ENCODE measurements around the gene ADCY1. TPM values are rescaled to one million over a fixed set of nuclear protein-coding genes. Genes with fewer than 3 reads are reported as not detected.

The ADCY1 gene
- total and polyA plus RNA-seq, 2 donors from 2014 or later, result 2.9 to 3.7 TPM

DNA sequence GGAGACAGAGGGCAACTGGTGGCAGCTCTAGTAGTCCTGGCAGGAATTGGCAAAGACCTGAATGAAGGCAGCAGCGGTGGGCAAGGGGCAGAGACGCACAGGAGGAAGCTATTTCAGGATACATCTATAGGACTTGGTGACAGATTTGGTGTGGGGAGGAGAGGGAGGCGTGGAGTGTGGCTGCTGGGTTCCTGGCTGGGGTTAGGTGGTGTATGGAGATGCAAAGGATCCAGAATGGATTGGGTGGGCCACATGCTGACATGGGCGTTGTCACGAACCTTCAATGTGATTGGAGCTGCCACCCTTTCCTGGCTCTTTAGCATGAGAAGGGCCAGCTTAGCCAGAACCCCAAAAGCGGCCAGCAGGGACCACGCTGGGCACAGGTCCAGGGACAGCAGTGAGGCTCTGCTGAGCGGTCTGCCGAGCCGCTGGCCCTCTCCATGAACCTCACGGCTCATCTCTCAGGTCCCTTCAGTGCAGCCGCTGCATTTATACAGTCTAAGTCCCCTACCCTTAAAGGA, 10.2 kb upstream of the ADCY1 start:
- no peaks in the 10 kb centered on the region for H3K36me3 ChIP-seq (ENCODE audit: control insufficient read depth in 2 of 3, insufficient read depth in 3 of 3, low read length in 3 of 3)
- TF ChIP-seq, protein P1, sequence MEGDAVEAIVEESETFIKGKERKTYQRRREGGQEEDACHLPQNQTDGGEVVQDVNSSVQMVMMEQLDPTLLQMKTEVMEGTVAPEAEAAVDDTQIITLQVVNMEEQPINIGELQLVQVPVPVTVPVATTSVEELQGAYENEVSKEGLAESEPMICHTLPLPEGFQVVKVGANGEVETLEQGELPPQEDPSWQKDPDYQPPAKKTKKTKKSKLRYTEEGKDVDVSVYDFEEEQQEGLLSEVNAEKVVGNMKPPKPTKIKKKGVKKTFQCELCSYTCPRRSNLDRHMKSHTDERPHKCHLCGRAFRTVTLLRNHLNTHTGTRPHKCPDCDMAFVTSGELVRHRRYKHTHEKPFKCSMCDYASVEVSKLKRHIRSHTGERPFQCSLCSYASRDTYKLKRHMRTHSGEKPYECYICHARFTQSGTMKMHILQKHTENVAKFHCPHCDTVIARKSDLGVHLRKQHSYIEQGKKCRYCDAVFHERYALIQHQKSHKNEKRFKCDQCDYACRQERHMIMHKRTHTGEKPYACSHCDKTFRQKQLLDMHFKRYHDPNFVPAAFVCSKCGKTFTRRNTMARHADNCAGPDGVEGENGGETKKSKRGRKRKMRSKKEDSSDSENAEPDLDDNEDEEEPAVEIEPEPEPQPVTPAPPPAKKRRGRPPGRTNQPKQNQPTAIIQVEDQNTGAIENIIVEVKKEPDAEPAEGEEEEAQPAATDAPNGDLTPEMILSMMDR (IDR thresholded peaks at IDR 0.05; ENCODE audit: borderline replicate concordance, extremely low read depth, insufficient read depth), result no peak
- peaks cover 0 to 13% (median 0%) of the 10 kb centered on the region in 3 donors for H3K9me3 ChIP-seq (ENCODE audit: control insufficient read depth in 2 of 3, insufficient read depth in 1 of 3, low read length in 3 of 3)
- no peak overlapping the region for H3K27ac ChIP-seq (ENCODE audit: low read depth in 2 of 2, low read length in 2 of 2)
- no peaks in the 10 kb centered on the region for H3K4me1 ChIP-seq (ENCODE audit: control insufficient read depth in 2 of 3, insufficient read depth in 2 of 3, low read depth in 1 of 3, low read length in 3 of 3)
- no peak for FAIRE-seq
- H3K27me3 ChIP-seq (ENCODE audit: control insufficient read depth, insufficient read depth, low read length), result no peaks in the 10 kb centered on the region
- no peak overlapping the region for H3K4me3 ChIP-seq (ENCODE audit: low read length in 3 of 3)
- intact Hi-C loops (cut with DNase I), result no loop called here
- no peak for DNase-seq
- H3K9ac ChIP-seq (ENCODE audit: low read length in 3 of 3), result no peak overlapping the region

DNA sequence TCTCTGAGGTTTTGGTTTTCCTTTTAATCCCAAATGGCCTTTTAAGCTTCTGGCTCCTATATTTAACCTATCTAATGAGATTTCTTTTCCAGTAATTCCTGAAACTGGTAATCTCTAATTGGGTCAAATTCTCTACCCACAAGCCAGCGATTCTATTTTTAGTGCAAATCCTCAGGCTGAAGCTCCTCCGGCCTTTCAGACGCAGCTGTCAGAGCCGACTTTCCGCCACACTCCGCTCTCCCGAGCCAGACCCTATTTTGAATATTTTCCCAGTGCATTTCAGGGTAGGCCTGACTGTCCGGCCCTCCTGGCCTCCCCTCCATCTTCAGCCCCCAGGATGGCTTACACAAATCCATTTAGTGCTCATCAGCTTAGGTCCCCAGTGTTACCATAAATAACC, 9.7 kb upstream of the ADCY1 start:
- Histone ChIP-seq H3K27ac (ENCODE audit: low read depth in 2 of 2, low read length in 2 of 2) (peak overlapping the region in 1 of 2 donors; percentile 23), H3K4me1 (ENCODE audit: control insufficient read depth in 2 of 3, insufficient read depth in 2 of 3, low read depth in 1 of 3, low read length in 3 of 3) (no peaks in the 10 kb centered on the region), H3K27me3 (ENCODE audit: control insufficient read depth, insufficient read depth, low read length) (no peaks in the 10 kb centered on the region), H3K4me3 (ENCODE audit: low read length in 3 of 3) (no peak overlapping the region), H3K36me3 (ENCODE audit: control insufficient read depth in 2 of 3, insufficient read depth in 3 of 3, low read length in 3 of 3) (no peaks in the 10 kb centered on the region), H3K9me3 (ENCODE audit: control insufficient read depth in 2 of 3, insufficient read depth in 1 of 3, low read length in 3 of 3) (peaks cover 0 to 9% (median 0%) of the 10 kb centered on the region in 3 donors), H3K9ac (ENCODE audit: low read length in 3 of 3) (no peak overlapping the region)
- intact Hi-C loops (cut with DNase I), result no loop called here
- DNase-seq, result peak in 1 of 5 donors; percentile 81
- TF ChIP-seq, protein P1 (IDR thresholded peaks at IDR 0.05; ENCODE audit: borderline replicate concordance, extremely low read depth, insufficient read depth), result no peak
- no peak for FAIRE-seq

DNA sequence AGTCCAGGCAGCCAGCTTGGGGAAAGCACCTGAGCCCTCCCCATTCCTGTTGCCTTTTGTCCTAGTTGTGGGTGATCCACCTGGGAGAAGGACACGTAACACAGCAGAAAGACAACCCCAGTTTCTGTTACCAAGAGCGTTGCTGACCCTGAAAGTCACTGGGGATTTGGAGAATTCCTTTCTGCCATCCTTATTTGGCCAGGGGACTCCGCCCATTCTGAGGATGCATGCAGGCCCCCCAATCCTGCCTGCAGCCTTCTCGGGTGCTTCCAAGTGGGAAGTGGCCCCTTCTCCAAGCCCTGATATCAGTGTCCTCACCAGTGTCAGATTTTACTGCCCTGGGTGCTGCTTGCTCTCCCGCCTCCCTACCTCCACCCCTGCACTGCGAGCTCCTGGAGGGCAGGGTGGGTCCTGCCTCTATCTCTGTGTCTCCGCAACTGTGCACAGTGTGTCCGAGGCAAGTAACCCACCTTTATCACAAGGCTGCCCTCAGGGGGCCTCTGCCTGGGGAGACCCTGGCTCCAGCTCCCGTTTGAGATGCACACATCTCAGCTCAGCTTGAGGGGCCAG, 9.2 kb upstream of the ADCY1 start:
- Histone ChIP-seq H3K27ac (ENCODE audit: low read depth in 2 of 2, low read length in 2 of 2) (peak overlapping the region in 1 of 2 donors; percentile 23), H3K4me3 (ENCODE audit: low read length in 3 of 3) (no peak overlapping the region), H3K9ac (ENCODE audit: low read length in 3 of 3) (no peak overlapping the region), H3K27me3 (ENCODE audit: control insufficient read depth, insufficient read depth, low read length) (no peaks in the 10 kb centered on the region), H3K9me3 (ENCODE audit: control insufficient read depth in 2 of 3, insufficient read depth in 1 of 3, low read length in 3 of 3) (peaks cover 0 to 4% (median 0%) of the 10 kb centered on the region in 3 donors), H3K36me3 (ENCODE audit: control insufficient read depth in 2 of 3, insufficient read depth in 3 of 3, low read length in 3 of 3) (no peaks in the 10 kb centered on the region), H3K4me1 (ENCODE audit: control insufficient read depth in 2 of 3, insufficient read depth in 2 of 3, low read depth in 1 of 3, low read length in 3 of 3) (no peaks in the 10 kb centered on the region)
- TF ChIP-seq, protein P1 (IDR thresholded peaks at IDR 0.05; ENCODE audit: borderline replicate concordance, extremely low read depth, insufficient read depth), result no peak
- intact Hi-C loops (cut with DNase I), result no loop called here
- no peak for FAIRE-seq
- DNase-seq, result no peak
